ENCODE data around the gene TNS2. TPM values are rescaled to one million over a fixed set of nuclear protein-coding genes. Genes with fewer than 3 reads are reported as not detected.

TNS2 gene
- polyA plus RNA-seq, 1 of the 3 experiments (the other 2 are of a cell fraction) = 50.0 TPM

DNA sequence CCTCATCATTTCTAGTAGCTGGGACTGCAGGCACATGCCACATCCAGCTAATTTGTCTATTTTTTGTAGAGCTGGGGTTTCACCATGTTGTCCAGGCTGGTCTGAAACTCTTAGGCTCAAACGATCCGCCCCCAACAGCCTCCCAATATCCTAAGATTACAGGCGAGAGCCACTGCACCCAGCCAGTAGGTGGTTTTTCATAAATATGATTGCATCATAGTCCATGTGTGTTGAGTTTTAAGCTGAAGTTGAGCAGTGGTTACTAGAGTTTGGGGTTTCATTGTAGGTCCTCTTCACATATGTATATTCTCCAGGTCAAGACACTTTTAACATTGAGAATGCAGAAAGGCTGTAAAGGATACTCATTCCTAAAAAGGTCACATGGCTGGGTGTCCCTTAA is 13.1 kb upstream of the TNS2 start:
- Histone ChIP-seq H2AFZ (ENCODE audit: low read depth) (no peak overlapping the region), H3K4me3 (ENCODE audit: low read depth in 2 of 2, low read length in 1 of 2) (no peak overlapping the region), H3K27me3 (ENCODE audit: insufficient read depth) (no peaks in the 10 kb centered on the region), H3K9me3 (no peaks in the 10 kb centered on the region), H3K9me2 (no peaks in the 10 kb centered on the region), H3K27ac (ENCODE audit: low read depth in 2 of 2, low read length in 1 of 2) (no peak overlapping the region), H3K79me2 (ENCODE audit: insufficient read depth) (peaks cover 29% of the 10 kb centered on the region), H3K36me3 (replicated peaks in 1 of 2; ENCODE audit: control insufficient read depth in 1 of 2, insufficient read depth in 2 of 2, low read length in 1 of 2) (peaks cover 55 to 71% of the 10 kb centered on the region in 2 experiments), H3F3A (replicated peaks; ENCODE audit: insufficient read depth) (peaks cover 32% of the 10 kb centered on the region), H3K4me2 (no peak overlapping the region), H3K9ac (no peak overlapping the region), H4K20me1 (ENCODE audit: insufficient read depth) (no peaks in the 10 kb centered on the region), H3K4me1 (ENCODE audit: control insufficient read depth in 1 of 2, insufficient read depth in 2 of 2, low read depth in 1 of 2, low read length in 1 of 2) (no peaks in the 10 kb centered on the region)
- 97% methylated on average over 3 of the region's 3 CpGs for WGBS (ENCODE audit: low lambda C conversion rate)
- TF ChIP-seq TCF12 (IDR thresholded peaks at IDR 0.05) (no peak), RFX5 (IDR thresholded peaks at IDR 0.05; ENCODE audit: low read length) (no peak)
- no peak for DNase-seq
- POLR2A ChIA-PET = no interaction called here
- CTCF ChIA-PET = interaction anchor here (1.2 to 6.5 kb wide), 2 partner anchors 11 to 29 kb away, joined by 4 to 47 read pairs; partner anchors contain the start of gene TNS2

DNA sequence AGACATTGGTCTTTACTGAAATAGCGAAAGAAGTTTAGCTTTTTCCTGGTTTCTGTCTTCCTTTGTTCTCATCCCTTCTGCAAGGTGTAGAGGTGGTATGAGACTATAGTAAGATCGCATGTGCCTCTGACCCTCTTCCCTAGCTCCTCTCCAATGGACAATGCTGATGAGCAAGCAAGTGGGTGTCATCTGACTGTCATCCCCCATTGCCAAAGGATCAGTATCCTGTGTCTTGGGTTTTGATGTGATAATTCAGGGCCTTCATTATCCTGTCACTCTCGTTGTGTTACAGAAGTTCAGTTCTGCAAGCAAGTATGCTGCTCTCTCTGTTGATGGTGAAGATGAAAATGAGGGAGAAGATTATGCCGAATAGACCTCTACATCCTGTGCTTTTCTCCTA is 10.0 kb upstream of the TNS2 start:
- Histone ChIP-seq H2AFZ (ENCODE audit: low read depth) (no peak overlapping the region), H3K79me2 (ENCODE audit: insufficient read depth) (peaks cover 3% of the 10 kb centered on the region), H3K4me1 (ENCODE audit: control insufficient read depth in 1 of 2, insufficient read depth in 2 of 2, low read depth in 1 of 2, low read length in 1 of 2) (no peaks in the 10 kb centered on the region; a peak in 1 of 4 replicates), H4K20me1 (ENCODE audit: insufficient read depth) (no peaks in the 10 kb centered on the region), H3K4me3 (ENCODE audit: low read depth in 2 of 2, low read length in 1 of 2) (no peak overlapping the region), H3F3A (replicated peaks; ENCODE audit: insufficient read depth) (peaks cover 41% of the 10 kb centered on the region), H3K9ac (no peak overlapping the region), H3K27me3 (ENCODE audit: insufficient read depth) (no peaks in the 10 kb centered on the region), H3K4me2 (no peak overlapping the region), H3K9me3 (no peaks in the 10 kb centered on the region), H3K36me3 (replicated peaks in 1 of 2; ENCODE audit: control insufficient read depth in 1 of 2, insufficient read depth in 2 of 2, low read length in 1 of 2) (peaks cover 45 to 47% of the 10 kb centered on the region in 2 experiments), H3K27ac (ENCODE audit: low read depth in 2 of 2, low read length in 1 of 2) (no peak overlapping the region), H3K9me2 (no peaks in the 10 kb centered on the region)
- ChIA-PET POLR2A (no interaction called here), CTCF (interaction anchor here (0.9 kb wide), 1 partner anchor 59 kb away, joined by 3 read pairs; no protein-coding TSS in a partner anchor)
- TF ChIP-seq TAF1 (IDR thresholded peaks at IDR 0.05; ENCODE audit: borderline replicate concordance, low read depth, low read length) = no peak
- TF ChIP-seq, protein P1, sequence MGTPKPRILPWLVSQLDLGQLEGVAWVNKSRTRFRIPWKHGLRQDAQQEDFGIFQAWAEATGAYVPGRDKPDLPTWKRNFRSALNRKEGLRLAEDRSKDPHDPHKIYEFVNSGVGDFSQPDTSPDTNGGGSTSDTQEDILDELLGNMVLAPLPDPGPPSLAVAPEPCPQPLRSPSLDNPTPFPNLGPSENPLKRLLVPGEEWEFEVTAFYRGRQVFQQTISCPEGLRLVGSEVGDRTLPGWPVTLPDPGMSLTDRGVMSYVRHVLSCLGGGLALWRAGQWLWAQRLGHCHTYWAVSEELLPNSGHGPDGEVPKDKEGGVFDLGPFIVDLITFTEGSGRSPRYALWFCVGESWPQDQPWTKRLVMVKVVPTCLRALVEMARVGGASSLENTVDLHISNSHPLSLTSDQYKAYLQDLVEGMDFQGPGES (IDR thresholded peaks at IDR 0.05; ENCODE audit: low read depth, low read length) = no peak
- no peak for TF ChIP-seq CHD2 (IDR thresholded peaks at IDR 0.05; ENCODE audit: low read length, partially characterized antibody)
- no peak for DNase-seq
- WGBS (ENCODE audit: low lambda C conversion rate) = 74% methylated on average over 4 of the region's 4 CpGs

DNA sequence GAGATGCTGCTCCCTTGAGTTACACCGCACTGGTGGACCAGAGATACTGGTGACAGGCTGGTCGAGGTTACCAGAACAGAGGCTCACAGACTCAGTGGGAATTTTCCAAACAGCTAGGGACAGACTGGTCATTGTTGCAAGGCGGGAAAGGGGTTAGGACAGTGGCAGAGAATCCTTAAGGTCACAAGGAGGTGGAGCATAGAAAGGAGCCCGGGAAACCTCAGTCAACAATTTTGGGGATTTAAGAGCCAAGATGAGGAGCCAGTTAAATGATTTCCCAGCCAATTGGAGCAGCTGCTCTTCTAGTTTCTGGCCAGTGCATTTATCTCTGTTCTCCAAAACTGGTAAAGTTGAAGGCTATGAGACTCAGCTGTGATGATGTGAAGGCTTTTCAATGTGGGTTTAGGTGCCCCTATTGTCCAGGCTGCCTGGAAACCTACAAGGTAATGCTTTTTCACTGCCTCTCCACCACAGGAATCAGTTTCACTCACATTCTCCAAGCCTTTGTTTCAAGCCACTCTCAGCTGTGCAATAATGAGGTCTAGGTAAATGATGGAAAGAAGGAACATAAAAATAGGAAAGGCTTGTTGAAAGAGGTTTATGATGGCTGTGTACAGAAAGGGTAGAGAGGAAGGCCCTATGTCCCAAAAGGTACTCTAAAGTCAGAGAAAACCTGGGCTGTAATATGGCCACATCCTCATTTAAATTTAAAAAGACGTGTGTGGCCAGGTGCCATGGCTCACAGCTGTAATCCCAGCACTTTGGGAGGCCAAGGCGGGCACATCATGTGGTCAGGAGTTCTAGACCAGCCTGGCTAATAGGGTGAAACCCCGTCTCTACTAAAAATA is 7.0 kb upstream of the TNS2 start:
- Histone ChIP-seq H3K9me3 (no peaks in the 10 kb centered on the region), H3F3A (replicated peaks; ENCODE audit: insufficient read depth) (peaks cover 46% of the 10 kb centered on the region), H3K79me2 (ENCODE audit: insufficient read depth) (peaks cover 8% of the 10 kb centered on the region; the same call in 1 of the 2 replicates), H3K36me3 (replicated peaks in 1 of 2; ENCODE audit: control insufficient read depth in 1 of 2, insufficient read depth in 2 of 2, low read length in 1 of 2) (peaks cover 24 to 27% of the 10 kb centered on the region in 2 experiments), H3K4me1 (ENCODE audit: control insufficient read depth in 1 of 2, insufficient read depth in 2 of 2, low read depth in 1 of 2, low read length in 1 of 2) (peaks cover under 1 to 17% of the 10 kb centered on the region in 2 experiments), H3K9me2 (no peaks in the 10 kb centered on the region), H3K4me2 (no peak overlapping the region), H4K20me1 (ENCODE audit: insufficient read depth) (no peaks in the 10 kb centered on the region), H3K4me3 (ENCODE audit: low read depth in 2 of 2, low read length in 1 of 2) (no peak overlapping the region), H3K27ac (ENCODE audit: low read depth in 2 of 2, low read length in 1 of 2) (peak overlapping the region in 1 of 2 experiments; percentile 6; a peak in 1 of 4 replicates), H2AFZ (ENCODE audit: low read depth) (no peak overlapping the region), H3K9ac (no peak overlapping the region), H3K27me3 (ENCODE audit: insufficient read depth) (no peaks in the 10 kb centered on the region)
- ChIA-PET CTCF (interaction anchor here (1.4 to 1.7 kb wide), 4 partner anchors 12 to 158 kb away, joined by 3 to 11 read pairs (median 4); no protein-coding TSS in a partner anchor), POLR2A (no interaction called here)
- peak; percentile 7 for DNase-seq
- TF ChIP-seq SIN3A (IDR thresholded peaks at IDR 0.05; ENCODE audit: borderline replicate concordance, low read depth, low read length) (0 out of 2 replicates have a peak, but pooled peaks have one; percentile 45), EZH2phosphoT487 (IDR thresholded peaks at IDR 0.05; ENCODE audit: borderline replicate concordance, low read depth) (no peak), FOXJ3 (CRISPR knock-in tag; IDR thresholded peaks at IDR 0.05) (no peak), FOSL2 (IDR thresholded peaks at IDR 0.05; ENCODE audit: borderline replicate concordance, low read depth) (no peak)
- 95% methylated on average over 7 of the region's 7 CpGs for WGBS (ENCODE audit: low lambda C conversion rate)

Data from SK-N-SH (cell line).